Effector CD4-positive, alpha-beta T cell (primary cell): ENCODE measurements around the gene ATG10.

Source experiments
- DNase-seq: peaks from one replicate; pipeline ENCODE4 v3.0.0-alpha.2; 2020

The ATG10 gene

GRCh38 chr5:82168294-82168693 lies 196.5 kb downstream of the ATG10 start:
- DNase-seq = no peak

- no peak for DNase-seq
These were observed 198.1 kb downstream of the ATG10 start for GRCh38 chr5:82169892-82170291.

- peak; percentile 41 for DNase-seq
These were observed 202.5 kb downstream of the ATG10 start for GRCh38 chr5:82174128-82174918.

- DNase-seq = no peak
These were observed 203.0 kb downstream of the ATG10 start for GRCh38 chr5:82174919-82175219.

GRCh38 chr5:82176115-82176814 lies 204.4 kb downstream of the ATG10 start:
- DNase-seq = no peak

- DNase-seq = no peak
These were observed 206.6 kb downstream of the ATG10 start for GRCh38 chr5:82178378-82178777.

GRCh38 chr5:82182662-82183061 lies 210.8 kb downstream of the ATG10 start:
- DNase-seq = no peak

- no peak for DNase-seq
These were observed 212.0 kb downstream of the ATG10 start for GRCh38 chr5:82183828-82184227.

GRCh38 chr5:82185851-82186250 lies 214.0 kb downstream of the ATG10 start:
- no peak for DNase-seq

- DNase-seq = no peak
These were observed 225.7 kb downstream of the ATG10 start for GRCh38 chr5:82197550-82197949.

GRCh38 chr5:82204567-82204966 lies 232.7 kb downstream of the ATG10 start:
- DNase-seq = no peak

- no peak for DNase-seq
These were observed 233.2 kb downstream of the ATG10 start for GRCh38 chr5:82205005-82205404.

GRCh38 chr5:82208371-82208770 lies 236.5 kb downstream of the ATG10 start:
- no peak for DNase-seq

- DNase-seq = no peak
These were observed 240.2 kb downstream of the ATG10 start for GRCh38 chr5:82211855-82212572.

- no peak for DNase-seq
These were observed 246.1 kb downstream of the ATG10 start for GRCh38 chr5:82217917-82218316.

GRCh38 chr5:82218374-82219156 lies 246.7 kb downstream of the ATG10 start:
- DNase-seq = no peak

GRCh38 chr5:82221020-82221419 lies 249.2 kb downstream of the ATG10 start:
- DNase-seq = no peak

- DNase-seq = no peak
These were observed 251.1 kb downstream of the ATG10 start for GRCh38 chr5:82222597-82223574.

GRCh38 chr5:82225525-82226172 lies 253.8 kb downstream of the ATG10 start:
- peak; percentile 50 for DNase-seq

- DNase-seq = no peak
These were observed 263.1 kb downstream of the ATG10 start for GRCh38 chr5:82234885-82235284.

- DNase-seq = no peak
These were observed 272.3 kb downstream of the ATG10 start for GRCh38 chr5:82244151-82244550.
